Right atrium auricular region (tissue), 2 donors: Measurements from ENCODE around the gene RNF130. TPM values are rescaled to one million over a fixed set of nuclear protein-coding genes. Genes with fewer than 3 reads are reported as not detected.

Experiments
- DNase-seq: peaks from one replicate; pipeline ENCODE4 v3.0.0-alpha.2; 2019; ENCODE audit warnings: low spot score
- H3K27ac ChIP-seq, 2 donors: fragments of 200-600 bp; sonication (generic); 1 replicate in 1 of 2; 2 replicates in 1 of 2; pipeline ENCODE4 v1.5.1; 2016 to 2019
- H3K27me3 ChIP-seq, 2 donors: fragments of 200-600 bp; sonication (generic); one replicate each; pipeline versions ENCODE4 v1.5.1 to v1.6.0; 2017 to 2019
- H3K36me3 ChIP-seq: fragments of 200-600 bp; sonication (generic); one replicate; pipeline ENCODE4 v1.5.1; 2016
- H3K4me1 ChIP-seq, 2 donors: fragments of 200-600 bp; sonication (generic); one replicate each; pipeline versions ENCODE4 v1.5.1 to v1.6.0; 2017 to 2019
- H3K4me3 ChIP-seq, 2 donors: fragments of 200-600 bp; sonication (generic); 1 replicate in 1 of 2; 2 replicates in 1 of 2; pipeline ENCODE4 v1.5.1; 2017 to 2019; ENCODE audit warnings: mild to moderate bottlenecking in 1 of 2, moderate library complexity in 1 of 2
- H3K9me3 ChIP-seq, 2 donors: fragments of 200-600 bp; sonication (generic); one replicate each; pipeline ENCODE4 v1.5.1; 2019
- total RNA-seq, 2 donors: library from RNA; depleted of rRNA; stranded (reverse); fragments of >200 nt; gene quantifications; one replicate each; pipeline ENCODE4 v1.1.0, GENCODE V29; 2016
- TF ChIP-seq, protein P1 (sequence below), 2 donors: fragments of 200-600 bp; sonication (generic); IDR thresholded peaks; one replicate each; pipeline ENCODE4 v1.5.1; 2019; ENCODE audit warnings: antibody characterized with exemption in 2 of 2

RNF130 gene
- total RNA-seq, 2 donors from 2014 or later = 42.9 to 51.3 TPM

DNA sequence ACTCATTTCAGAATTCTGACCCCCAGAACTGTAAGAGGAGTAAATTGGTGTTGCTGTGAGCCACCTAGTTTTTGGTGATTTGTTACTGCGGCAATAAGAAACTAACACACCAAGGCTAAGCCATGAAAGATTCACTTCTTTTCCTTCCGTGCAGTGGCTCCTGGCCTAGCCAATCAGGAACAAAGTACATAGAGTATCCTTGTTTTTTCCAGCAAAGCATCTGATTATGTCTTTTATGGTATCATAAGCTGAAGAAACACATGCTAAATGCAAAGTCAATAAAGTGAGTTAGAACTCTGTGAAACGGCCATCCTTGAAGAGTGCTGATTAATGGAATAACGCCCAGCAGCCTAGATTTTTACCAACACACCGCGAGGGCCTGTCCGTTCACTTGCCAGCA, 11.4 kb downstream of the RNF130 start:
- H3K27me3 ChIP-seq = no peaks in the 10 kb centered on the region
- H3K36me3 ChIP-seq = no peaks in the 10 kb centered on the region
- no peak overlapping the region for H3K27ac ChIP-seq
- no peaks in the 10 kb centered on the region for H3K9me3 ChIP-seq
- no peak overlapping the region for H3K4me3 ChIP-seq
- TF ChIP-seq, protein P1, sequence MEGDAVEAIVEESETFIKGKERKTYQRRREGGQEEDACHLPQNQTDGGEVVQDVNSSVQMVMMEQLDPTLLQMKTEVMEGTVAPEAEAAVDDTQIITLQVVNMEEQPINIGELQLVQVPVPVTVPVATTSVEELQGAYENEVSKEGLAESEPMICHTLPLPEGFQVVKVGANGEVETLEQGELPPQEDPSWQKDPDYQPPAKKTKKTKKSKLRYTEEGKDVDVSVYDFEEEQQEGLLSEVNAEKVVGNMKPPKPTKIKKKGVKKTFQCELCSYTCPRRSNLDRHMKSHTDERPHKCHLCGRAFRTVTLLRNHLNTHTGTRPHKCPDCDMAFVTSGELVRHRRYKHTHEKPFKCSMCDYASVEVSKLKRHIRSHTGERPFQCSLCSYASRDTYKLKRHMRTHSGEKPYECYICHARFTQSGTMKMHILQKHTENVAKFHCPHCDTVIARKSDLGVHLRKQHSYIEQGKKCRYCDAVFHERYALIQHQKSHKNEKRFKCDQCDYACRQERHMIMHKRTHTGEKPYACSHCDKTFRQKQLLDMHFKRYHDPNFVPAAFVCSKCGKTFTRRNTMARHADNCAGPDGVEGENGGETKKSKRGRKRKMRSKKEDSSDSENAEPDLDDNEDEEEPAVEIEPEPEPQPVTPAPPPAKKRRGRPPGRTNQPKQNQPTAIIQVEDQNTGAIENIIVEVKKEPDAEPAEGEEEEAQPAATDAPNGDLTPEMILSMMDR (IDR thresholded peaks at IDR 0.05) = no peak
- H3K4me1 ChIP-seq = no peaks in the 10 kb centered on the region
- no peak for DNase-seq

DNA sequence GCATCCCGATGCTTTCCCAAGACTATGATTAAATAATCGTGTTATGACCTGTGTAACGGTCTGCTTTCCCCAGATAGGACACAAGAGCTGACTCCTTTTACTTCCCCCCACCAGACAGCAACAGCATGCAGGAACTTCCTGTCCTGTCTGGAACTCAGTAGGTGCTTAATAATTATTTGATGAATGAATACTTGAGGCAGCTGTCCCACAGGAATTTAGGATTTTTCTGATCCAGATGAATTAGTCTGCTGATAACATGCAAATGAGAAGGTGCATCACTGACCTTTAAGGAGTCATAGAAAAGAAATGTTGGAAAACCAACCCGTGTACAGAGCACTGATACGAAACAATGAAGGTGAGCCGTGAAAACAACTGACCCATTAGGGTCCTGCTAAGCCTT, 12.2 kb downstream of the RNF130 start:
- Histone ChIP-seq H3K36me3 (no peaks in the 10 kb centered on the region), H3K27ac (no peak overlapping the region), H3K9me3 (no peaks in the 10 kb centered on the region), H3K4me1 (no peaks in the 10 kb centered on the region), H3K4me3 (no peak overlapping the region), H3K27me3 (no peaks in the 10 kb centered on the region)
- DNase-seq = no peak
- TF ChIP-seq, protein P1 (IDR thresholded peaks at IDR 0.05) = no peak

DNA sequence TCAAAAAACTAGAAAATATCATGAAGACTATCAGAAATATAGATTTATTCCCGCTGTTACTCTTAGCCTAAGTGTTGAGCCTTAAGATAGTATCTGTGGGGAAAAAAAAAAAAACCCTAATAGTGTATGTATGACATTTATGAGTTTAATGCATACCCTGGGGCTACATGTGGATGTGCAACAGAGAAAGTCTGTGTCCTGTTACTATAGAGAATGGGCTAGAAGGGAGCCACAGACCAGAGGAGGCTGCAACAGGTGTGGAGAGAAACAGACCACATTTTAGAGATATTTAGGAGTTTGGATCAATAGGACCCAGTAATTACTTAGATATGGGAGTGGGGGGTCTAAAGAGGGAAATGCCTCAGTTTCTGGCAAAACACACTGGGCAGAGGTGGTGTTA, 15.4 kb downstream of the RNF130 start:
- H3K36me3 ChIP-seq = no peaks in the 10 kb centered on the region
- H3K27ac ChIP-seq = no peak overlapping the region
- no peaks in the 10 kb centered on the region for H3K9me3 ChIP-seq
- TF ChIP-seq, protein P1 (IDR thresholded peaks at IDR 0.05) = no peak
- no peaks in the 10 kb centered on the region for H3K27me3 ChIP-seq
- no peak overlapping the region for H3K4me3 ChIP-seq
- DNase-seq = no peak
- no peaks in the 10 kb centered on the region for H3K4me1 ChIP-seq

DNA sequence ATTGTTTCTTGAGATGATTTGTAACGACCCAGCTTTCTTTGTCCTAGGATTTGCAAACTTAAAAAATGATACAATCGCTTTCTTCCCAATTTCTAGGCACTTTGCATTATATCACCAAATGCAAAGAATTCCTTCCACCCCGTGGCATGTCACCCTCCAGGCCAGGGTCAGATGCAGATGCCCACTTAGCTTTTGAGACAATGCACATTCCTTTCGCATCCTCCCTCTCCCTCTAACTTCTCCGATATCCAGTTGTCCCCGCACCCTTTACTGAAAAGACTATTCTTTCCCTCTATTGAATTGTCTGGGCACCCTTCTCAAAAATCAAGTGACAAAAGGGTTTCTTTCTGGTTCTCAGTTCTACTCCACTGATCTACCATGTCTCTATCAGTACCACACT, 17.3 kb downstream of the RNF130 start:
- H3K27ac ChIP-seq = no peak overlapping the region

DNA sequence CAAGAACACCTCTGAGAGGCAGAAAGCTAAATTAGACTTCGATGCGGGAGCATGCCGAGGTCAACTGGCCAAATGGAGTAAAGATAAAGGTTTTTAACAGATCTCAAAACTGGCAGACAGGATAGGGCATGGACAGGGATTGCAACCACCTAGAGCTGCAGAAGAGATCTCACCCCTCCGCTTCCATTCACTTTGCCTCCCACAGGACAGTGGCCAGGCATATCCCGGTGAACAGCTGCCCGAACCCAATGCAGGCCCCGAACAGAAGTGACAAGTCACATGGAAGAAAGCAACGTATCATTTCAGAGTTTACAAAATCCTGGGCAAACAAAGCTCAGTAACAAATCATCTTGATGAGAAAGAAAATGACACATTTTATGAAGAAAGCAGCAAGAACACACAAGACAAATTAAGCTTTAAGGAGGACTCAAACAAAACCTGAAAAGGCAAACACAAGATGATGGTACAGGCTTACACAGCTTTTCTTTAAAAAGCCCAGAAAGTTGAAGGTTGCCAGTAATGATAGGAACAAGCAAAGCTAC, 18.4 kb downstream of the RNF130 start:
- TF ChIP-seq, protein P1 (IDR thresholded peaks at IDR 0.05) = no peak
- H3K27ac ChIP-seq = no peak overlapping the region
- DNase-seq = no peak
- no peaks in the 10 kb centered on the region for H3K27me3 ChIP-seq
- no peaks in the 10 kb centered on the region for H3K36me3 ChIP-seq
- H3K4me1 ChIP-seq = peaks cover 0 to 22% of the 10 kb centered on the region in 2 donors
- no peaks in the 10 kb centered on the region for H3K9me3 ChIP-seq
- no peak overlapping the region for H3K4me3 ChIP-seq

More for the DNA sequence above, 17.3 kb downstream of the RNF130 start:
- Histone ChIP-seq H3K36me3 (no peaks in the 10 kb centered on the region), H3K9me3 (no peaks in the 10 kb centered on the region), H3K4me1 (peaks cover 0 to 11% of the 10 kb centered on the region in 2 donors), H3K27me3 (no peaks in the 10 kb centered on the region), H3K4me3 (no peak overlapping the region)
- TF ChIP-seq, protein P1 (IDR thresholded peaks at IDR 0.05) = no peak
- DNase-seq = no peak

DNA sequence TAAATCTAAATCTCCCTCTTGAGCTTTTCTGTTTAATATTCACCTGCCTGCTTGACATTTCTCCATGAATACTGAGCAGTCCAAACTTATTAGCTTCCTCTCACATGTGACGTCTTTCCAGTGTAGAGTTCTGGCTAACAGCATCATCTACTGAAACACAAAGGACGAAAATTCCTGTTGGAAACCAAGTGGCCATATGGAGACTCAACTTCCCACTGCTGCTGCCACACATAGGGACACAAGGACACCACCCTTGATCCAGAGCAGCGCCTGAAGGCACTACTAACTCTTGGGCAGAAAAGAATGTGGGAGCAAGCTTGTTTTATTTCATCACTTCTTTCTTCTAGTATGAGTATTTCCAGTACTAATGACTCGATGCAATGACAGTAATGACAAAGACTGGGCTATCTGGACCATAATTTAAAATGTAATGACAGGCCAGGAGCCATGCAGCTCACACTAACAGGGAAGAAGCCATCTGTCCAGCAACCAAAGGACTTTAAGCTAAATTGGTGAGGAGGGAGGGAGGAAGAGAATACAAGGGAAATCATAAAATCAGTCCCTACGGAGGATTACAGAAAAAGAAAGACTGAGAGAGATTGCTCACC, 19.2 kb downstream of the RNF130 start:
- Histone ChIP-seq H3K27me3 (no peaks in the 10 kb centered on the region), H3K27ac (no peak overlapping the region), H3K4me1 (peaks cover 0 to 29% of the 10 kb centered on the region in 2 donors), H3K36me3 (no peaks in the 10 kb centered on the region), H3K4me3 (no peak overlapping the region), H3K9me3 (no peaks in the 10 kb centered on the region)
- TF ChIP-seq, protein P1 (IDR thresholded peaks at IDR 0.05) = no peak
- no peak for DNase-seq
